ENCODE measurements around the gene TMEM167A. TPM values are rescaled to one million over a fixed set of nuclear protein-coding genes. Genes with fewer than 3 reads are reported as not detected.

TMEM167A gene, protein sequence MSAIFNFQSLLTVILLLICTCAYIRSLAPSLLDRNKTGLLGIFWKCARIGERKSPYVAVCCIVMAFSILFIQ
- total RNA-seq (2022; extraction: Qiagen RNA extraction; ENCODE audit: low read depth), result 60.4 to 98.5 TPM (median 90.9 TPM) in 5 replicates

DNA sequence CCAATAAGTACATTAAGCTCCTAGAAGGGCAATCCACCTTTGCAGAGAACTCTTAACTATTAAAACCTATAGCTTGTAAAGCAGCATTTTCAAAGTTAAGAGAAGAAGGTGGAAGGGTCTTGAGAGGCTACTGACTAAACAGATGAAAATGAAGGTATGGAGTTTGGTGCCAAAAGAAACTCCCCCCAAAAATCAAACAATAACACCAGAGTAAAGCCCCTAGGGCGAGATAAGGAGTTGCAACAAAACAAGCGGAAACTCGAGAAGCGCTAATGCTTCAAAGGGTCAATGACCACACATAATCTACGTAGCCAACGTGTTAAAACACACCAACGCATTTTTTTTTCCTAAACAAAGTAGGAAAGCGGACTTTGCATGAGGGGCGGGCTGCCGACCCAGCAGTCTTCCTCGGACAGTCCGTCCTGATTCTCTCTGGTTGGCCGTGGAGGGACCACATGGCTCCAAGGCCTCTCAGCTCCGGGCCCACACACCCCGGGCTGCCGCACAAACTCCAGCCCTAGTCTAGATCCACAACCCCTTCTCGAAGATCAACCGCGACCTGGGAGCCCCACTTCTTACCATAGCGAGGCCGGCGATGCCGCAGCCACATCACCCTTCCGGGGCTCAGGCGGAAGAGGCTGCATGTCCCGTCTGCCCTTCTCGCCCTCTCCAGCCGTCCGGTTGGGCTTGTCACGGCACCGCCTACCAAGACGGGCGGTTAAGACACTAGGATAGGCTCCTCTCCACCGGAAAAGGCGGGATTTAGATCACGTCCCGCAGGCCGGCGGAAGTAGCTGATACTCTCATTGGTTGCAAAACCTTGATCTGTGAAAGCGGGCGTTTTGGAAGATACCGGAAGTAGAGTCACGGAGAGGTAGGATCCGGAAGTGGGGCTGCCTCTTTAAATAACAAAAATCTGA, at the start of gene TMEM167A, which contains the start of gene XRCC4:
Gene TMEM167A (minus strand): TSS at position 653 of the 920 bp plus-strand sequence. CDS start 71 bp downstream, at position 582.
Gene XRCC4 (plus strand): TSS at position 806 of the 920 bp plus-strand sequence. CDS start 27,373 bp downstream, outside the sequence.

Other genes starting within 250 kb of the TMEM167A start
- gene XRCC4, start 153 bp upstream of the TMEM167A start, total RNA-seq (2022; extraction: Qiagen RNA extraction; ENCODE audit: low read depth), result 10.5 to 15.4 TPM (median 11.2 TPM) in 5 replicates